Mesenteric fat pad (tissue), 1 donor: Measurements from ENCODE around the gene ELMO1. TPM values are rescaled to one million over a fixed set of nuclear protein-coding genes. Genes with fewer than 3 reads are reported as not detected.

Experiments
- DNase-seq: peaks from one replicate; pipeline ENCODE4 v3.0.0-alpha.2; 2020; ENCODE audit warnings: low spot score
- total RNA-seq: library from RNA; stranded (reverse); fragmentation: NEBNext Ultra II Directional; extraction: Animal tissue kit (Norgen Biotek cat#: 25700); gene quantifications from one replicate; pipeline ENCODE4 v1.2.1, GENCODE V29; 2021
- donor health status: DM: yes; HTN: yes; CAD: no.

ELMO1 gene
- total RNA-seq, 1 donor from 2014 or later = 48.9 TPM

DNA sequence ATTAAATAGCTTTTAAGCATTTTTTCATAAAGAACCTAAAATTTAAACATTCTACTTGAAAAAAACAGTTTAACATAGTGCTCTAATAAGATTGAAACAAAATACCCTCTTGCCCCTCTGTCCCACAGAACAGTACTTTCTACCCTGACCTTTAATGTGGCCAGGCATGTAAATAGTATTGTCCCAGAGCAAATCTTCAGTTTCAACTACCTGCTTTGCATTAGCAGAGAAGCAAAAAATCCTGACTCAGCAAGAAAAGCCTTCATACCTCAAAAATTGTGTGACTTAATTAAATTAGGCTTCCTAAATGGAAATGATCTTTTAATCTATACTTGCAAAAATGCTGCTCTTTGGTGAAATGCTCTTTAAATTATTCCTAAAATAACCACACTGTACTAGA, 487.0 kb downstream of the ELMO1 start:
- no peak for DNase-seq

GRCh38 chr7:36961097-36961496, 487.6 kb downstream of the ELMO1 start:
- DNase-seq = no peak

DNA sequence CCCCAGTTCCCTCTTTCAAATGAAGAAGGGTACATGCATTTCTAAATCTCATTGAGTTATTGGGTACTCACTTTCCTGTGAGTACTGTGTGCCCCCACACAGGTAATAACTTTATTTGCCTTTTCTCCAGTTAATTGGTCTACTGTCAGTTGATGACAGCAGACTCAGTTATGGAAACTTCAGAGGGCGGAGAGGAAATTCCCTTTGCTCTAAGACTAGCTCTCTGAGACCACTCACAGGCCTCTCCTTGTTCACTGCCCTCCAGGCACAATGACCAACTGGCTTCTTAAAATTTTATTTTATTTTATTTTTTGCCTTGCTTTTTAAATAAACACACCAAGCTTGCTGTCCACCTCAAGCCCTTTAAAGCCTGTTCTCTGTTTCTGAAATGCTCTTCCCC, 488.6 kb downstream of the ELMO1 start:
- no peak for DNase-seq

DNA sequence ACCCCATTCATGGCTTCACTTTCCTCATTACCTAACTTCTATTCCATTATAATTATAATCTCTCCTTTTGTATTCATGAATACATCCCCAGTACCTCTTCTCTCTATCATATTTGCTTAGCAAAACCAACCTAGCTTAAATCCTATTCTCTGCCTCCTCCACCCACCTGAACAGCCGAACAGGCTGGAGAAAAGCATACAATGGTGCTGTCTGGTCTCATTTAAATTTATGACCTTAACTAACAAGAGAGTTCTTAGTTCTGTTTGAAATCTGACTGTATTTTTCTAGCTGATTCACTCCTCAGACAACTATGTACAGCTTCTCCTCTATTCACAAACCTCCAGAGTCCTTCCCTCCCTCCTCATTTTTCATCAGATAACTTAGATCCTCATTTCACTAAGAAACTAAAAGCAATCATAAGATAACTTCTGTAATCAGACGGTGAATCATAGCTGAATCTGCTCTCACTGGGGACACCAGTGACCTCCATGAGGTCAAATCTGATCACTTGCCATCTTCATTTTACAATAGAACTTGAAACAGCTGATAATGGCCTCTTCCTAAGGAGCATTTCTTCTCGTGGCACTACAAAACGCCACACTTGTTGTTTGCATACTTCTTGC, 490.4 kb downstream of the ELMO1 start:
- DNase-seq = no peak

GRCh38 chr7:36957620-36958019, 491.0 kb downstream of the ELMO1 start:
- DNase-seq = no peak

DNA sequence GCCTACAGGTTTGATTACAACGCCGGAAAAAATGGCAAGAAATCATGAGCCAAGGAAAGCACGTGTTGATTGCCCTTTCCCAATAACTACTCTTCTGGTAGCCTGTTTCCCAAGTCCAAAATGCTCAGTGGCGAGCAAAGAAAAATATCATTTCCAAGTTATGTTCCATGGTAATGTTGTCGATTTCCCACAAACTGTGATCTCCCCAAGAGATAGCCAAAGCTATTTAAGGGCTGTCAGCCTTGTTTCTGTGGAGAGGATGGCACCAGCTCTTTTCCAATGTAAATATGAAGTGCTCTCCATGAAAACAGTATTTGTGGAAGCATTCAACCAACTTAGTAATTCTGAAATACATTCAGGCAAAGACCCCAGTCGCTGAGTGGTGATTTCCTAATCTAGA, 491.9 kb downstream of the ELMO1 start:
- no peak for DNase-seq

DNA sequence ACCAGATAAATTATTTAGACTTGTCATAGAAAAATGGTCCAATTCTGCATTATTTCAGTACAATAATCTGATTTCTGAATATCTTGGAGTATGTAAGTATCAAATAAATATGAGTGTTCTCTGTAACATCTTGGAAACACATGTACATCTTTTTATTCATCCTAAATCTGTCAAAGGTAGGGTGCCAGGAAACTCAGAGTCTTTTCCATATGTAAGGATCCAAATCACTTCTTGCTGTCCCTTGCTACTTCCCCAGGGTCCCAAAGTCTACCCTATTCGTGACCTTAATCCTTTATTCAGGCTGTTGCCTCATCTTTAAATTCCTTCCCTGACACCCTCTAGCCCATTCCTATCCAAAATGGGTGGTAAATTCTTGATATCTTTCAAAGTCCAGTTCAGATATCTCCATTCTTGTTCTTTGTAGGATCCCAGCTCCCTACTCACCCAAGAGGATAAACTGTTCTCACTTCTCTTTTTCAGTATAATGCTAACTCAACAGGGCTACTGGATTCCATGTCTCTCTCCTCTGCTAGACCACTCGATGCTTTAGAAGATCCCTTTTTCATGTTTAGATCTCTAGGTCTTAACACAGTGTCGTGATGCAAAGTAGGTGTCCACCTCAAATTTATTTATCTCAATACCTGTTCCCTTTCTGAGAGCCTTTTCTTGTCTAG, 493.1 kb downstream of the ELMO1 start:
- no peak for DNase-seq

DNA sequence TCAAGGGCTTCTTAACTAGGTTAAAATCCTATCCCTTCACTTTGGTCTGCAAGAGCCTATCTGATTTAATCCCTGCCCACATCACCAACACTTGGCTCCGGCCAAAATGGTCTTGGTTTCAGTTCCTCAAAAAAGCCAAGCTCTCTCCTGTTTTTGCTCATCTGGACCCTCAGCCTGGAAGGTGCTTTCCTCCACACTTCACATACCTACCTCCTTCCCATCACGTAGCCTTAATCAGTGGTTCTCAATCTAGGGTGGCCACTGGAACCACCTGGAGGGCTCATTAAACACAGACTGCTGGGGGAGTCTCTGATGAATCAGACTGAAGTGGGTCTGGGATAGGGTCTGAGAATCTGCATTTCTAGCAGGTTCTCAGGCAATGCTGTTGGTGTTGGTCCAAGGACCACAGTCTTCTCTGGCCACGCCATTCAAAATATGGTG, 497.4 kb downstream of the ELMO1 start:
- DNase-seq = no peak

DNA sequence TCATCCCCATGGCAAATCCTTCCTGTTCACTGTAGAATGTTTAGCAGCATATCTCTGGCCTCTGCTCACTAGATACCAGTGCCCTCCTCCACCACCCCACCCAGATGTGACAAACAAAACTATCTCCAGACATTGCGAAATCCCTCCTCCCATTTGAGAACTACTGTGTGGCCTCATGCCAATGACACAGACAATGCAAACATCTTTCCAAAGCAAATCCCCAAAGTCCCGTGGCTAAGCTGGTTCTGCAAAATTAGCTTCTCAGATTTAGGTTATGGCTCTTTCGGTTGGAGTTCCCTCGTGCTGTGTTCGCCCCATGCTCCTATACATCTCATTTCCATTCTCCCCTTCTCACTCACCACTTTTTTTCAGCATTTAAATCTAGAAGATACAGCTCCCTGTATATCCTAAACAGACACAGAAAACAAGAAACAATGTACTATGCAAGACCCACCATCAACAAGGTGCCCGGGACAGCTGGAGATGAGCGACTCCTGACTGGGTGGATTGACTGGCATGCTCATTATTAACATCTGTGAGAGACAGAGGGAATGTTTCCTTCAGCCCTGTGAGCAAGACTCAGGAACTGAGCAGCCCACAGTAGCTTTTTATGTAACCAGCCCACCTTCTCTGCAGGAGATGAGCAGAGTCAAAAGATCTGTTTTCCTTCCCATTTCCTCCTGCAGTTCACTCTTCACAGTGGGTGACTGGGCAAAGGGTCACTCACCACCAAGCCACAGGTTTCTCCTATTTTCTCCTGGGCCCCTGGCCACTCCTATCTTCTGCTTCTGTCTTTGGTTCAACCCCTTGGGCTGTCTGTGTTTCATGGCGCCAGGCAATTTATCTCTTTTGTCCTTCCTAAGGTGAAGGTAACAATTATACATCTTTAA, 498.7 kb downstream of the ELMO1 start:
- no peak for DNase-seq

DNA sequence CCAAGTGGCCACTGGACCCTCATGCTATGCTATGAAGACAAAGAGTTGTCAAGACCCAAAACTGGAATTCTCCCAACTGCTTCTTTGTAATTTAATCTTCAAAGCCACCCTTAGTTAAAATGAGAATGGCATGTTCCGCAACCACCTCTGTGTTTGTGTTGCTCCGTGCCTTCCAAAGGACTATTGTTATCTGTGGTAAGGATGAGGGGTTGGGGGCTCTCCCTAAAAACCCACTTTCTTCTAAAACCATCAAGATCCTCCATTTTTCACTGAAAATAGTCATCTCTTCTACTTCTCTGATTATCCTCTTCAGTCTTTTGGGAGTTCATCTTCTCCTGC, 502.3 kb downstream of the ELMO1 start:
- no peak for DNase-seq

GRCh38 chr7:36945612-36946400, 502.9 kb downstream of the ELMO1 start:
- DNase-seq = no peak

DNA sequence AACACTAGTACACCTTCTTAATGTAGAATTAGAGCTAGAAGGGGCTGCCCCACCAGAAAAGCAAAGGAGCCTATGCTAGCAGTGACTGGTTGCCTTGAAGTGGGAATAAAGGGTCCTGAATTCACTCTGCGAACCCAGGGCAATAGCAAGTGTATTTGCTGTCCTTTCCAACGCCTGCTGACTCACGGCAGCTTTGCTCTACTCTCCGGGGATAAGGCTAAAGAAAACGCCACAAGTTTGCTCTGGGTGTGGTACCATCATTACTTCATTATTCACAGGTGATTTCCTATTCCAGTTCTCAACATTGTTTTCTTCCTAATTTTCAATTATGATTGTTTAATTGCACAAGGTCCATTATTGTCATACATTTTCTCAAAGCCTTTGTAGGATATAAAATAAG, 503.8 kb downstream of the ELMO1 start:
- DNase-seq = no peak

DNA sequence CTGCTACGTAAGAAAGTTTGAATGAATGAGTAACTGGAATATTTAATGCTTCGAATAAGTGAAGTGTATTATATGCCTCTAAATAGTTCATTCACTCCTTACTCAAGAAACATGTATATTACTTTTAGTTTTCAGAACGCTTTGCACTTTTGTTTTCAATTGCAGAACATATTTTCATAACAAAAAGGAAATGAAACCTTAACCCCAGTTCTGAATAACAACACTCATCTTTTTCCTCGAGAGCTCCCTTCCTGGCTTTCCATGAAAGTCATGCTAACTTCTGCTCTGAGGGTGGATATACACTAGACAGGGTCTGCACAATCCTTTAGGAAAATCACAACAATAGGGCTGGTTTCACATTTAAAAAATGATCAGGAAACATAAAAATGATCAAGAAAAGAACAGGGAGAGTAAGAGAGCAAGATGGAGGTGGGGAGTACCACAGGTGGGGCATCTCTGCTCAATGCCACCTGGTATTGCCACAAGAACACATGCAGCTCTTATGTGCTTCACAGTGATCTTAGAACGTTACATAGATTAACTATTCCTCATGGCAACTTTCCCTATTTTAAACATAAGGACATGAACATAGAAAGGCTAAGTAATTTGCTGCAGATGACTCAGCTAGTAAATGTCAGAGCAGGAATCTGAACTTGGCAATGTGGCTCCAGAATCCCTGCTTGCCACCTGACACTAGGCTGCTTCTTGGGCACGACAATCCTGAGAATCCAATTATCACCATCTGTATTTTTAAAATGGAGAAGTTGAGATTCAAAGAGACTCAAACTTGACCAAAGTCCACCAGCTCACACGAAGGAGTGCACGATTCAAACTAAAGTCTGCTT, 504.9 kb downstream of the ELMO1 start:
- no peak for DNase-seq

DNA sequence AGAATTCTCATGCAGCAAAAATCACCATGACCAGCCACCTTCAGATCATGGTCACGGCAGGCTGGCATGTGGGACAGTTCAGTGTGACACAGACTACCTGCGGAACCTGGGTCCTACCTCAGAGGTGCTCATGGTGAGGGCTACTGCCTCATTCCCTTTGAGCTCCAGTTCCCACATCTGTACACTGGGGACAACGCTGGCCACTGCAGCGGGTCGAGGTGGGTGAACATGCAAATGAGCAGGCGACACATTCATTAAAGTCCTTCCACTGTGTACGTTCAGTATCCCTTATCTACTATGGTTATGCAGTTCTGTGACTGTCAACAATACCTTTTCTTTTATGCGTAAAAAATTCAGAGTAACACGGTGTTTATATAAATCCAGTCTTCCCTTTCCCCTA, 505.7 kb downstream of the ELMO1 start:
- DNase-seq = no peak

GRCh38 chr7:36942541-36942940, 506.1 kb downstream of the ELMO1 start:
- DNase-seq = no peak

DNA sequence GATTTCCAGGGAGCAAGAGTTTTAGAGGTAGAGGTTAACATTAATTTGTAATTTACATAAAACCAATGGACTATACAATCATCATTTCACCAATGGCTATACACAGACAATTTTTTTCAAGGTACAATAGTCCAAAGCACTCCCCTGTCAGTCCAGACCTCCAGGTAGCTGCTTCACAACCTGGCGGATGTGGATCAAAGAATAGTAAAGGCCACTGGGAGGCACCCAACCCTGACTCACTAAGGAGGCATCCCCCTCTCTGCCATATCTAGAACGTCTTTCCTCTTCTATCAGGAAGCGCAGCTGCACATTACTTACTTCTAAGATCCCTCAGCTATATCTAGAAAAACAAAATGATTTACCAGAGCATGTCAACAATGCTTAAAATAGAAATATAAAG, 506.6 kb downstream of the ELMO1 start:
- DNase-seq = no peak

DNA sequence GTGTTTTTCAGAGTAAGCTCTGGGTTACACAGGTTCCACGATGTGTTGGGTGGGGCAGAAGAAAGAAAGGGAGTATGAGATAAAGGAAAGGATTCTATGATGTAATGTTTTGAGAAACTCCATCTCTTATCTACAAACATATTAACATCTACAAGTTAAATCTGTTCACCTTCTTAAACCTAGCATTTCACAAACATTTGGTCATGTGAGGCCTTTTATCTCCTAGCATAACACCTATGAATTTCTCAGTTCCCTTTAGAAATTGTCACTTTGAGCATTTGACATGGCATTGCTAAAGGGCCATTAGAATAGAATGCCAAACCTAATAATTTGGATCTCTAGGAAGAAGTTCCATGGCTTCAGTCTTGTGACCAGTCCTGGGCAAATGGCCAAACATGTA, 507.3 kb downstream of the ELMO1 start:
- DNase-seq = no peak

DNA sequence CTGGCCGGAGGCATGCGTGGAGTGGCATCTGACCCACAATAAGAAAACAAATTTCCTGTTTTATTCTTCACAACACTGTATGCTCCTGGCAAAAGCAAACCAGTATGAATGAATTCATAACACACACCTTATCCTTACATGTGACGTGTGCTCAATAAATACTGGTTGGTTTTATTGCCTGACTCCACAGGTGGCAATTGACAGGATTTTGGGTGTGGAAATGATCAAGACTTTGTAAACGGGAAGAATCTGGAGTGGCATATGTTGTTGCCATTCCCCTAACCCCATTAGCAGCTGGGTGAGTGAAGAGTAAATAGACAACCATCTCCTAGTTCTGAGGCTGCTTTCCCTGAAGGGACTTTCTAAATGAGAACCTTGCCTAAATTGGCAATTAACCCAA, 508.8 kb downstream of the ELMO1 start:
- DNase-seq = no peak

DNA sequence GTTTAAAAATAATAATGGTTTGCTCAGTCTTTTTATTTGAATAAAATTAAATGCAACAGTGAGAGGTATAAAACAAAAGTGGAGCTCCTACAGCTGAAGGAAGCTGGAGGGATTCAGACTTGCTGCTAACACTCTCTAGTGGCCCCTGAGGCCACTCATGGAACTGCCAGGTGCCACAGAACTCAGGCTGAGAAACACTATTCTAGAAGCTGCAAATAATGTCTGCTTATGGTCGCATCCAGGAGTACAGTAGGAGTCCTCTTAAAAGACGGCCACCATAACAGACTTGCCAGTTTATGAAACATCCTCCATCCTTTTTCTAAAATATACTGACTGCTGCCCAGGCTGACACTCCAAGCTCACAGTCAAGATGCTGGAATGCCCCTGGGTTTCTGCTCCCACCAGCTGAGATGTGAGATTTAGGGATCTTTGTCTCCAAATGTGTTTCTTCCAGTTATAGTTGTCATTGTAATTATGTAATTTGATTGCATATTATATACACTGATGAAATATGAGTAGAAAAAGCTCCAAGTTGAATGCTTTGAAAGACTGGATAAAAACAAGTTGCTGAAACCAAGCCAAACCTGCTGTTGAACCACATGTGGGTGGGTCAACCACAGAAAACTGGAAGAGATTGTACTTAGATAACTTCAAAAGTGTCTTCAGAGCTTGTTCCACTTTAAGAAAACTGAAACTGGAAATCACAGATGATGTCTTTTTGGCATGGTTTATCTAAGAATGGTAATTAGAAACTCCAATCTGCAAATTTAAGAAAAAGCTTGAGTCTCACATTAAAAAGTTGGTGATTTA, 510.7 kb downstream of the ELMO1 start:
- DNase-seq = no peak

GRCh38 chr7:36931892-36932291, 516.8 kb downstream of the ELMO1 start:
- DNase-seq = no peak
